HG03064 (cell line): ENCODE results near the gene HHIPL1.

Experiments
- ATAC-seq: cut with Tn5 transposase; IDR thresholded peaks from one replicate; pipeline ENCODE4 v1.9.1; 2021; ENCODE audit warnings: low read depth; ENCODE audit not compliant: unreplicated experiment

The HHIPL1 gene

GRCh38 chr14:99609245-99610170, 35.4 kb upstream of the HHIPL1 start:
- no peak for ATAC-seq

GRCh38 chr14:99611646-99612045, 33.3 kb upstream of the HHIPL1 start:
- no peak for ATAC-seq

DNA sequence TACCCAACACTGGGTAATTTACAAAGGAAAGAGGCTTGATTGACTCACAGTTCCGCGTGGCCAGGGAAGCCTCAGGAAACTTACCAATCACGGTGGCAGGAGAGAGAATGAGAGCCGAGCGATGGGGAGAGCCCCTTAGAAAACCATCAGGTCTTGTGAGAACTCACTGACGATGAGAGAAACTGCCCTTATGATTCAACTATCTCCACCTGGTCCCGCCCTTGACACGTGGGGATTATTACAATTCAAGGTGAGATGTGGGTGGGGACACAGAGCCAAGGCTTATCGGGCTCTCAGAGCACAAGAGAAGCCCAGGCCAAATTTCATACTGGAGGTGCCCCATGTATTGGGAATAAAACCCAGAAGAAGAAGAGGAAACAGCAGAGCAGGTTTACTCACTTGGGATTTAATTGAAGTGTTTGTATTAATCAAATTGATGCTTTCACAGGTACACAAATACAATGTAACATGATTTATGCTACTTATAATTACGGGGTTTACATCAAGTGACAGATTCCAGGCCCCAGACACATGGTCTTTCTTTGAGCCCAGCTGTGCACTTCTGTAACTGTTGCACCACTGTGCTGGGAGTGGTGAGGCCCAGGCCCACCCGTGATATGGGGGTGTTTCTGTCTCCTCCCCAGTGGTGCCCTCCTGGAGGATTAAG, 32.7 kb upstream of the HHIPL1 start:
- no peak for ATAC-seq

DNA sequence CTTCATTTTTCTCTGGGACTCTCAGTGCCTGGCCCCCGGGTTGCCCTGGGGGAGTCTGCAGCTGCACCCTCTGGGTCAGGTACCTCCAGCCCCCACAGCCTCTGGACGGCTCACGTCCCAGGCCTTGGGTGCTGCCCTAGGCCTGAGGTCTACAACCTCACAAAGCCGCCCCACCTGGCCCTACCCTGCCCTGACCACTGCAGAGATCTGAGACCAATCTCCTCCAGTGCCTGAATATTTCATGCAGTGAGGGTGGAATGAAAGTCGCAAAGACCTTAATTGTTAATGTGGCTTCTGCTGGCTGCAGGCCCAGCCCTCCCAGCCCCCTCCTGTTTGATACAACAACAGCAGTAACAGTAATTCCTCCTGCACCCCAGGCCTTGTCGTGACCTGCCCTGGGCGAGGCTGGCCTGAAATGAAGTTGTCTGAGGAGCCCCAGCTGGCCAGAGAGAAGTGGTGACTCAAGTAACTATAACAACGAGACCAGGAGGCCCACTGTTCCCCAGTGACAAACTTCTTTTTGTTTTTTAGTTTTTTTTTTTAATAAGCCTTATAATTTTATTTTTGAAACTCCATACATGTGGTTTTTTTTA, 32.1 kb upstream of the HHIPL1 start:
- no peak for ATAC-seq

DNA sequence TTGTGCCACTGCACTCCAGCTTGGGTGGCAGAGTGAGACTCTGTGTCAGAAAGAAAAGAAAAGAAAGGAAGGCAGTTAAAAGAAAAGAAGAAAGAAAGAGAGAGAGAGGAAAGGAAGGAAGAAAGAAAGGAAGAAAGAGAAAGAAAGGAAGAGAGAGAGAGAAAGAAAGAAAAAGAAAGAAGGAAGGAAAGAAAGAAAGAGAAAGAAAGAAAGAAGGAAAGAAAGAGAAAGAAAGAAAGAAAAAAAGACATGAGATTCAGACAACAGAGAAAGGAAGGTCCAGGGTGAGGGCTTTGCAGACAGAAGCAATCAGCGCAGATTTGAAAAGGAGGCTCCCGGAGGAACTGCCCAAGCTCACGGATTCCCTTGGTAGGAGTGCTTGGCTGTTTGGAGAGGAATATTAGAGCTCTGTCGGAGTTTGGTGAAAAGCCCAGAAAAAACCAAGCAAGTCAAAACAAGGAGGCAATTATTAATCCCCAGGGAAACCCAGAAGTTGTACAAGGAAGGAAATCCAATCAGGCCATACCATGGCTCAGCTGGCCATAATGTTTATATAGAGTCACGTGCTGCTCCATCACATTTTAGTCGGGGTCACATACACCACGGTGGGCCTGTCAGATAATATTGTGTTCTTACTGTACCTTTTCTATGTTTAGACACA, 29.3 kb upstream of the HHIPL1 start:
- no peak for ATAC-seq

GRCh38 chr14:99616832-99617800, 27.8 kb upstream of the HHIPL1 start:
- ATAC-seq = no peak

- ATAC-seq = no peak
These were observed 24.8 kb upstream of the HHIPL1 start for GRCh38 chr14:99619835-99620834.

- ATAC-seq = no peak
These were observed 23.0 kb upstream of the HHIPL1 start for GRCh38 chr14:99621948-99622347.

DNA sequence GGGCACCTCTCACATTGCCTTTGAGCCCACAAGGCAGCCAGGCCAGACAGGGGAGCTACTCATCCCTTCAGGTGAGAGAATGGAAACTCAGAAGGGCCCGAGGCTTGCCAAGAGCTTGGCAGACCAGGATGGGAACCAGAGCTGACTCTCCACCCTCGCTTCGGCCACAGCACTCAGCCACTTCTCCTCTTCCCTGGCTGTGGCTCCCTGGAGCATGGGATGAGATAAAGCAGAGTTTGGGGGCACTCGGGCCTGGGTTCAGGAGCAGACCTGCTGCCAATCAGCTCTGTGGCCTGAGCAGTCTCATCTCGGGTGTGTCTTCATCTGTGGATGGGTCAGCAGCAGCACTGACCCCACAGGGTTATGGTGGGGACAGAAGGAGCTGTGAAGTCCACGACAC, 20.9 kb upstream of the HHIPL1 start:
- no peak for ATAC-seq

- ATAC-seq = no peak
These were observed 20.0 kb upstream of the HHIPL1 start for GRCh38 chr14:99624971-99625370.

- no peak for ATAC-seq
These were observed 19.5 kb upstream of the HHIPL1 start for GRCh38 chr14:99625476-99625875.

- ATAC-seq = no peak
These were observed 18.8 kb upstream of the HHIPL1 start for GRCh38 chr14:99626041-99626648.

DNA sequence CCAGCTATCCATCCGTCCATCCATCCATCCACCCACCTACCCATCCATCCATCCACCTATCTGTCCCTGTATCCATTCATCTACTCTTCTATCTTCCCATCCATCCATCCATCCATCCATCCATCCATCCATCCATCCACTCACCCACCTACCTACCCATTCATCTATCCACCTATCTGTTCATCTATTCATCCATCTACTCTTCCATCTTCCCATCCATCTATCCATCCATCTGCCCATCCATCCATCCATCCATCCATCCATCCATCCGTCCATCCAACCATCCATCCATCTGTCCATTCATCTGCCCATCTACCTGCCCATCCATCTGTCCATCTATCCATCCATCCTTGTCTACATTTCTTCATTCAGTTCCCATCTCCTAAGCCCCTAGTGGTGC, 17.8 kb upstream of the HHIPL1 start:
- no peak for ATAC-seq

DNA sequence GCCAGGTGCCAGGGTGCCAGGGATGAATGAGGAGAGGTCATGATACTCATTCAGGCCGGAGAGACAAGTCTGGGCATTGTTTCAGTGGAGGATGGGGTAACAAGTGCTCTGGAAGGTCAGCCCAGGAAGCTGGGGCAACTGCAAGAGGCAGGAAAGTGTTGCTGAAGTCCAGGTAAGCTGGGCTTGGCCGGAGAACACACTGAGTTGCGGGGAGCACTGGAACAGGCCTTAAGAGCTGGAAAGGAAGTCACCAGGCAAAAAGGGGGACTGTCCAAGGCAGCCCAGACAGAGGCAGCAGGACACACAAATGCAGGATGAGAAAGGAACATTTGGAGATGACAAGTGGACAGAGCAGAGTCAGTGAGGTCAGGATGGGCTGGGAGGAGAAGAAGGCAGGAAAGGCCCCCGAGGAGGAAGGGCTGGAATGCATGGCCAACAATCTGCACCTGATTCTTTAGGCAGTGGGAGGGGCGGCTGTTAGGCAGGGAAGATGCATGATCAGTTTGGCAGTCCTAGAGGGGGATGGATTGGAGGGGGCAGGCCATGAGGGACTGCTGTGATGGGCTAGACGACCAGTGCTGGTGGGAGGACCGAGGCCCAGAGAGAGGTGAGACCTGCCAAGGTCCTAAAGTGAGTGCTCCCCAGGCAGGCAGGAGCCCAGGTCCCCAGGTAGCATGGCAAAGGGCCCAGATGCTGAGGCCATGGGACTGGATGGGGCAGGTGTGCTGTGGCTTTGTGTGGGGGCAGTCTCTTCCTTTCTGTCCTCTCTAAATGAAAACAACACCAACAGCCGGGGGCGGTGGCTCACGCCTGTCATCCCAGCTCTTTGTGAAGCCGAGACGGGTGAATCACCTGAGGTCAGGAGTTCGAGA, 17.2 kb upstream of the HHIPL1 start:
- no peak for ATAC-seq

DNA sequence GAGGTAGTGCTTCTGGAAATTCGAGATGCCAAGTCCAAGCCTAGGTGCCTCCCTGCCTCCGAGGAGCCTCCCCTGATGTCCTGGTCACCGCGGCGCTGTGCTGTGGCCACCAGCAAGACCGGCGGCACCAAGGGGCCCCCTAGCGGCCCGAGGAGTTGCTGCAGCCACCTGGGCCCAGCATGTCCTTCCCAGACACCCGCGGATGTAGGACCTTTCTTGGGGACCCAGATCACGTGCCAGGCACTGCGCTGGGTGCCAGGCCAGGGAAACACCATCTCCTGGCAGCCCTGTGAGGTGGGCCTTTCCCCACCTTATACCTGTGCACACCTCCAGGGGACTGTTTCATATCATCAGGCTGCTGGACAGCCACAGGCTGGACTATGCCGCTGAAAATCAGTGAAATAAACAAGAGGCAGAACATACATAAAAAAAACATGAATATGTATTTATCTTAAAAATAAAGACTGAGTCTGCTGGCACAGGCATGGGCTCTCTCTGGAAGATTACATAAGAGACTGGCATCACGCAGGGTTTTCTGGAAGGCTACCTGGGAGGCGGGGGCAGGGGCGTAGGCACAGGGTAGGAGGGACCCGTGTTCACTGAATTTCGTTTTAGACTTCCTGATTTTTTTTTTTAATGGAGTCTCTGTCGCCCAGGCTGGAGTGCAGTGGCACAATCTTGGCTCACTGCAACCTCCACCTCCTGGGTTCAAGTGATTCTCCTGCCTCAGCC, 15.9 kb upstream of the HHIPL1 start:
- ATAC-seq = peak; percentile 65

DNA sequence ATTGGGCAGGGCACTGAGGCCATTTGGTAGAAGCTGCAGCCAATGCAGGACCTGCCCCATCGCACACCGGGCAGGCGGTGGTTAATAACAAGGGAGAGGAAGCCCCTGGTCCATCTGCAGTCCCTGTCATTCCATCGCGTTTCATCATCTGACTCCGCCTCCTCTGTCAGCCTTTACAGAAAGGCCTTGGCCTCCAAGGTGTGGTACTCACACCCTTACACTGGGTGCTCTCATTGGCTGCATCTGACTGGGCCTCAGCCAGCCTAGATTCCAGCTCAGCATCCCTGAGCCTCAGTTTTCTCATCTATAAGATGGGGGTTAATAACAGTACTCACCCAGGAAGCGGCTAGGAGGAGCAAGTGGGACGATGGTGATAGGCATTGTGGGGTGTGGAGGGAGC, 14.7 kb upstream of the HHIPL1 start:
- no peak for ATAC-seq
